Femur (tissue), 1 donor: ENCODE results near the gene TPBGL.

Source experiments
- DNase-seq: peaks from one replicate; pipeline ENCODE4 v3.0.0-alpha.2; 2017

TPBGL gene

DNA sequence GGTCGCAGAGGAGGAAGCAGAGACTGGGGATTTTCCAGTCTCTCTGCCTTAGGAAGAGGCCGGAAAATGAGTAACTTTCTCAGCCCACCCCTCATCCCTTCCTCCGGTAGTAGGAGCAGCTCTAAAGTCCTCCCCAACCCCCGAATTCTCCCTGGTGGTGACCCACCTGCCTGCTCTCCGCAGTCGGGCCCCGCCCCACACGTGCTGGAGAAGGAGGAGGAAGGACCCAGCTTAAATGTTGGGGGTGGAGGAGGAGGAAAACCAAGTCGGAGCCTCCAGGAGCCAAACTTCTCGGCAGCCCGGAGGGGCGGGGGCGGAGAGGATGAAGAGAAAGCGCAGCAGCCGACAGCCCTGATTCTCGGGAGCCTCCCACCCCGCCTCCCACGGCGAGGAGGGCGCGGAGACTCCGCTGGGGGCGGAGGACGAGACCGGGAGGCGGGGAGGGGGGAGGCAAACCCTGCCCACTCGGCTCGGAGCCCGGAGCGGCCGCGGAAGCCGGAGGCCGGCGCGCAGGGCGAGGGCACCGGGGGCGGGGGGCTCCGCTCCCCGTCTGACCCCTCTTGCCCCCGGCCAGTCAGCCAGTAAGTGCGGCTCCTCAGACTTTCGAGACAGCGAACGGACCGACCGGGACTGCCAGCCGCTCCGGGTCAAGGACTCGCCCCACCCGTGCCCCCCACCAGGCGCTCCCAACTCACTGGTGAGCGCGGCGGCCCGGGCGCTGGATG, at the start of gene TPBGL:
TSS of gene TPBGL (plus strand) at position 464 of the 725 bp plus-strand sequence. CDS start 276 bp downstream, outside the sequence.
- peak; percentile 40 for DNase-seq

DNA sequence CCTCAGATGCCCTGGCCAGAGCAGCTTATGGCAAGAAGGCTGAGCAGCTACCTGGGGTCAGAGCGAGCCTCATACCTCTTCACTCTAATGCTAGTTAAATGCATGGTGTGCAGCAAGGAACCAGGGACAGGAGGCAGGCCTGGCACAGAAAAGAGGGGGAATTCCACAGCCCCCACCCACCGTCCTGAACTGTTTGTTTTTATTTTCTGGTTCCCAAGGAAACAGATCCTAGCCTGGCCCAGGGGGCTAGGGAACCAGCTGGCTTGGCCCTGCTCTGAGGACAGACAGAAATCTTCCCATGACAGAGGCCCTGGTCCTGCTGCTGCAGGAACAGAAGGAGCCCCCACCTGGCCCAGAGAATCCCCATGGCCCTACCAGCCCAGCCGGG, 49.2 kb upstream of the TPBGL start:
- DNase-seq: peak; percentile 81

DNA sequence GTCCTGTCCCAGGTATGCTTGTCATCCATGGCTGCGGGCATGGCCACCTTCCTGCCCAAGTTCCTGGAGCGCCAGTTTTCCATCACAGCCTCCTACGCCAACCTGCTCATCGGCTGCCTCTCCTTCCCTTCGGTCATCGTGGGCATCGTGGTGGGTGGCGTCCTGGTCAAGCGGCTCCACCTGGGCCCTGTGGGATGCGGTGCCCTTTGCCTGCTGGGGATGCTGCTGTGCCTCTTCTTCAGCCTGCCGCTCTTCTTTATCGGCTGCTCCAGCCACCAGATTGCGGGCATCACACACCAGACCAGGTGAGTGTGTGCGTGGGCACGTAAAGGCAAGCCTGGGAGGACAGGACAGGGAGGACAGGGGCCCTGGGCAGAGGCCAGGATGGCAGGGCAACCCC, 47.3 kb upstream of the TPBGL start:
- DNase-seq: no peak

- DNase-seq: no peak
These were observed 46.9 kb upstream of the TPBGL start for GRCh38 chr11:75193711-75194110.

GRCh38 chr11:75194147-75194546, 46.4 kb upstream of the TPBGL start:
- no peak for DNase-seq

GRCh38 chr11:75195167-75195962, 45.2 kb upstream of the TPBGL start:
- peak; percentile 74 for DNase-seq

DNA sequence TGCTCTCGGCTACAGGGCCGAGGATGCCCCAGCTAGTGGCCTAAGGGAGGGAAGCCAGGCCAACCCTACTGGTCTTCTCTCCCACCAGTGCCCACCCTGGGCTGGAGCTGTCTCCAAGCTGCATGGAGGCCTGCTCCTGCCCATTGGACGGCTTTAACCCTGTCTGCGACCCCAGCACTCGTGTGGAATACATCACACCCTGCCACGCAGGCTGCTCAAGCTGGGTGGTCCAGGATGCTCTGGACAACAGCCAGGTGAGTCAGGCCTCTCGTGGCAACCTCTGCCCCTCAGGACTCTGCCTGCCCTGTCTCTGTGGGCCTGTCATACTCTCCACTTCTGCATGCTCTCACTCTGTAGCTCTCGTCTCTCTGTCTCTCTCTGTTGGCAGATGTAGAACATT, 44.1 kb upstream of the TPBGL start:
- DNase-seq: no peak

GRCh38 chr11:75197512-75198277, 42.9 kb upstream of the TPBGL start:
- DNase-seq: no peak

GRCh38 chr11:75198278-75198973, 42.1 kb upstream of the TPBGL start:
- DNase-seq: no peak

GRCh38 chr11:75199412-75199955, 41.1 kb upstream of the TPBGL start:
- no peak for DNase-seq

- no peak for DNase-seq
These were observed 40.5 kb upstream of the TPBGL start for GRCh38 chr11:75200051-75200450.

DNA sequence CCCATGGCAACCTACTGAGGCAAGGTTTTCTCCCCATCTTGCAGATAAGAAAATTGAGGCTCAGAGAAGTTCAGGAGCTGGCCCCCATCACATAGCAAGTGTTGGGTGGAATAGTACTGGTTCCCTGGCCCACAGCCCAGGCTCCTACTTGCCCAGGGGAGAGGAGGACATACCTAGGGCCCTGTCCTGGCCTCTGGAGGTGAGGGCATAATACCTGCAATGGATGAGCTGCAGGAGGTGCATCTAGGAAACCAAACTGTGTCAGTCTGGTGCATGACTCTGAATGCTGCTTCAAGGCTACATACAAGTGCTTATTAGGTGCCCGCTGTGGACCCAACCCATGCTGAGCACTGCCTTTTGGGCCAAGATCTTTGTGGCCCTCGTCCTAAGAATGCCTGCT, 40.0 kb upstream of the TPBGL start:
- DNase-seq: no peak

DNA sequence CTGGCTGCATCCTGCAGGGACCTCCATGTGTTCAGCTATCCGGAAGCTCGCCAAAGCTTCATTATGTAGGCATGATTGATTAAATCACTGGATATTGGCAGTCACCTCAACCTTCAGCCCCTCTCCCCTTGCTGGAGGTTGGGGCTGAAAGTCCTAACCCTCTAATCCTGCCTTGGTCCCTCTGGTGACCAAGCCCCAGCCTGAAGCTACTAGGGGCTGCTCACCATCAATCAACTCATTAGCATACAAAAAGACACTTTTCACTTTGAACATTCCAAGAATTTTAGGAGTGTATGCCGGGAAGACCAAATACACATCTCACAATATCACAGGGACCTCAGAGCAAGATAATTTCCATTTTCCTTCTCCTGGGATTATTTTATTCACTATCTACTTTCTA, 38.8 kb upstream of the TPBGL start:
- no peak for DNase-seq

GRCh38 chr11:75202195-75202594, 38.4 kb upstream of the TPBGL start:
- DNase-seq: no peak

- no peak for DNase-seq
These were observed 37.4 kb upstream of the TPBGL start for GRCh38 chr11:75203138-75203537.

DNA sequence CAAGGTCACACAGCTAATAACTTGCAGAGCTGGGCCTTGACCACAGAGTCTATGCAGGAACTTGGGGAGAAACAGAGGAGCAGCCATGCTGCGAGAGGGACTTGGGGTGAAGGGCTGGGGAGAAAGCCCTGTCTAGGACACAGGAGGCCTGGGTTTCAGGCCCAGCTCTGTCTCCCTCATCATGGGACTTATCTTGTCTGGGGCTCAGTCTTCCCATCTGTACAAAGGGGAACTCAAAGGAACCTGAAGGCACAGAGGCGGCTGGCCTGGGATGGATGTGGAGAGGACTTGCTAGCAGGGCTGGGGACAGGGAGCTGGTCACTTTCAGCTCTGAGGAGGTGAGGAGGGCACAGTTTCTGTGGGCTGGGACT, 36.9 kb upstream of the TPBGL start:
- DNase-seq: no peak

DNA sequence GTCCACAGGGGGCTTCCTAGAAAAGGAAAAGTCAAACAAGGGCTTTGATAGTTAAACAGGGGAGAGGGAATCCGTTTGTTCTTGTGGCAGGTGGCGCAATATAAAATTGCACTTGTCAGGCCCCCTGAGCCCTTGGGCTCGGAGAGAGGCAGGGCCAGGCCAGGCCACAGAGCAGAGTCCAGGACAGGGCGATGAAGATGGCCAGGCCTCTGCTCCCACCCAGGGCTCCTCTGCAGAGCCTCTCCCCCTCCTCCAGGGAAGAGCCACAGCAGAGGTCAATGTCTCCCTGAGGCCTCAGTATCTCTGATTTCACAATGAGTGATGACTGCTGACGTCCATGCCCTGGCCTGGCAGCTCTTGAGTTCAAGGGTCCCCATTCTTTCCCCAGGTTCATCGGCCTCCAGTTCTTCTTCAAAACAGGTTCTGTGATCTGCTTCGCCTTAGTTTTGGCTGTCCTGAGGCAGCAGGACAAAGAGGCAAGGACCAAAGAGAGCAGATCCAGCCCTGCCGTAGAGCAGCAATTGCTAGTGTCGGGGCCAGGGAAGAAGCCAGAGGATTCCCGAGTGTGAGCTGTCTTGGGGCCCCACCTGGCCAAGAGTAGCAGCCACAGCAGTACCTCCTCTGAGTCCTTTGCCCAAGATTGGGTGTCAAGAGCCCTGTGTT, 36.4 kb upstream of the TPBGL start:
- DNase-seq: no peak

DNA sequence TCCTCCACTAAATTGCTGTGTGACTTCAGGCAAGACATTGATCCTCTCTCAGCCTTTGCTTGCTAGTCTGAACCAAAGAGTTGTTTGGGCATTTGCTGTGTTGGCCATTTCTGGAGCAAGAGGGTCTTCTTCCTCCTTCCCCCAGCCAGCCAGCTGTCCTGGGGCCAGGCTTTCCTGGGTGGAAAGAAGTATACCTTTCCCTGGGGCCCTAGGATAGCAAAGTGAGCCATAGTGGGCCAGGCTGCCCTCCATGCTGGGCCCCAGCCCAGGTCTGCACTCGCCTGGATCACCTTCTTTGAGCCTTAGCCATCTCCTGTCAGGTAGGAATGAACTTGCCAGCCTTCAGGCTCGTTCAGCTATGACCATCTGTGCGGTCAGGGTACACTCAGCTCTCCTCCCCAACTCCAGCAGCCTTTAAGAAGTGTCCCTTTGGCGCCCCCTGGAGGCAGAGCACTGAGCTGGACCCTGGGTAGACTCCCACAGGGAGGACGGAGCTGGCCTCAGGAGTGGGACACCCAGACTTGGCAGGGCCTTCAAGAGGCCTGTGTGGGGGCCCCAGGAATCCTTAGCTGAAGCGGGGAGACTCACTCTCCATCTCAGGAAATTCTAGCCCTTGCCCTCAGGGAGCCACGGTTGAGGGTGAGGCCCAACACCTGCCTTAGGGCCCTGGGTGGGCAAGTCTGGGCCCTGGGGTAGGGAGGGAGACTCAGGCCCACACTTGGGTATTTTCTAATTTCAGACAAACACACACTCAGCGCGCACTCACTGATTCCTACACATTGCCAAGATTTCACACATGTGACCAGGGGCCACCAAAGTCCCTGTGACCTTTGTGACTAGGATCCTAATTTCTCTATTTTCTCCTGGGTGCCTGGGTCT, 35.6 kb upstream of the TPBGL start:
- peak; percentile 85 for DNase-seq

- no peak for DNase-seq
These were observed 35.0 kb upstream of the TPBGL start for GRCh38 chr11:75205564-75206020.

GRCh38 chr11:75208446-75208845, 32.1 kb upstream of the TPBGL start:
- DNase-seq: no peak

DNA sequence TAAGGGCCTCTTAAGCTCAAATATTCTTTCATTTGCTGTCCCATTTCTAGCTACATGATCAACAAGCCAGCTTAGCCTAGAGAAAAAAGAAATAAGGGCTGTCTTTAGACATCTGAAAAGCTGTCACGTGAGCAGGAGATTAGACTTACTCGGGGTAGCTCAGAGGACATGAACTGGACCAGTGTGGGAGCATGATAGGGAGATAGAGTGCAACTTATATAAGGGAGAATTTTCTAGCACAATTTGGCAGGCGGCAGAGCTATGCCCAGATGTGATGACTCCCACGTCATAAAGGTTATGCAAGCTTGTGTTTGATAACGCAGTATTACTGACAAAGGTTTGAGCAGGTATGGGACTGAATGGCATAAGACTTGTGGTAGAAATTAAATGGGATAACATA, 28.2 kb upstream of the TPBGL start:
- no peak for DNase-seq
